Right lobe of liver (tissue), 6 donors: ENCODE results near the gene BBLN. TPM values are rescaled to one million over a fixed set of nuclear protein-coding genes. Genes with fewer than 3 reads are reported as not detected.

Experiments used
- ATAC-seq, 4 donors: fragments of 200-7000 bp; cut with Tn5 transposase; one replicate each; pipeline ENCODE4 v1.9.1; 2020; ENCODE audit warnings: mild to moderate bottlenecking in 4 of 4, moderate library complexity in 4 of 4
- DNase-seq, 3 donors: peaks; one replicate each; pipeline ENCODE4 v3.0.0-alpha.2; 2020
- H3K27ac ChIP-seq, 3 donors: fragments of 200-600 bp; one replicate each; pipeline ENCODE4 v1.8.0; 2022
- H3K27me3 ChIP-seq, 2 donors: fragments of 200-600 bp; one replicate each; pipeline ENCODE4 v1.8.0; 2022
- H3K36me3 ChIP-seq, 4 donors: fragments of 200-600 bp; sonication (generic) in 1 of 4; one replicate each; pipeline versions ENCODE4 v1.5.1 to v1.8.0; 2017 to 2022; ENCODE audit warnings: control low read depth in 1 of 4
- H3K4me1 ChIP-seq, 4 donors: fragments of 200-600 bp; sonication (generic) in 1 of 4; one replicate each; pipeline versions ENCODE4 v1.5.1 to v1.8.0; 2017 to 2022; ENCODE audit warnings: control low read depth in 1 of 4
- H3K4me3 ChIP-seq, 3 donors: fragments of 200-600 bp; one replicate each; pipeline ENCODE4 v1.8.0; 2022
- H3K9me3 ChIP-seq, 4 donors: fragments of 200-600 bp; sonication (generic) in 1 of 4; one replicate each; pipeline versions ENCODE4 v1.5.1 to v1.8.0; 2017 to 2022; ENCODE audit warnings: control low read depth in 1 of 4
- CTCF ChIP-seq, 4 donors: fragments of 200-600 bp in 3 of 4; fragments of 450-650 bp in 1 of 4; IDR thresholded peaks; one replicate each; pipeline versions ENCODE4 v1.5.1 to v1.8.0; 2016 to 2022; ENCODE audit warnings: antibody characterized with exemption in 4 of 4, mild to moderate bottlenecking in 2 of 4
- POLR2A ChIP-seq: fragments of 450-650 bp; IDR thresholded peaks from one replicate; pipeline ENCODE4 v1.6.1; 2017; ENCODE audit warnings: antibody characterized with exemption, mild to moderate bottlenecking
- WGBS: methylation state at CpG from one replicate; pipeline ENCODE4 v1.1.6; 2018; ENCODE audit warnings: low coverage, low lambda C conversion rate; ENCODE audit not compliant: insufficient coverage; ENCODE audit errors: missing lambda C conversion rate; 5-methylcytosine and 5-hydroxymethylcytosine counted together
- intact Hi-C, 2 donors: fragments of 100-400 bp; cut with DNase I; formaldehyde crosslinking; loops; one replicate each; pipeline versions ENCODE4 v1.11.2 to v1.14.1; 2022
- total RNA-seq, 6 experiments: library from RNA; depleted of rRNA in 2 of 6; stranded (reverse); fragments of >200 nt in 2 of 6; fragmentation: NEBNext Ultra II Directional in 3 of 6; extraction: Animal tissue kit (Norgen Biotek cat#: 25700) in 3 of 6; gene quantifications; one replicate each; pipeline versions ENCODE4 v1.1.0 to v1.2.4, GENCODE V29; 2016 to 2023
- donor health status: DM: no; HTN: yes; CAD: no.
- donor health status: DM: no; HTN: no; CAD: no.
- donor health status: DM: no; HTN: no; CAD: no.
- donor health status: DM: no; HTN: yes; CAD: no.
- donor health status: DM: no; HTN: yes; CAD: no.

BBLN gene
- total RNA-seq, 6 experiments from 2014 or later = 13.5 to 192 (median 17.7) TPM

- TF ChIP-seq CTCF (IDR thresholded peaks at IDR 0.05) (no peak), POLR2A (no peak)
- WGBS = 82% methylated on average over 2 of the region's 2 CpGs
- no peak for ATAC-seq
Measured at GRCh38 chr9:128190013-128190412, 29.9 kb downstream of the BBLN start.

GRCh38 chr9:128190516-128191405 is 30.7 kb downstream of the BBLN start:
- H3K4me3 ChIP-seq = peak overlapping the region; percentile 93 to 98 (median 97)
- H3K9me3 ChIP-seq = no peaks in the 10 kb centered on the region
- no peaks in the 10 kb centered on the region for H3K27me3 ChIP-seq
- intact Hi-C loops = no loop called here
- DNase-seq (peak in 1 of 3 donors; percentile 64), ATAC-seq (peak; percentile 3 to 17 (median 5))
- TF ChIP-seq POLR2A (no peak), CTCF (IDR thresholded peaks at IDR 0.05) (no peak)
- peak overlapping the region; percentile 67 to 88 (median 70) for H3K27ac ChIP-seq
- WGBS = 29% methylated on average over 15 of the region's 32 CpGs
- H3K4me1 ChIP-seq = peaks cover 0 to 17% (median 5%) of the 10 kb centered on the region in 4 donors
- peaks cover 0 to 10% (median 0%) of the 10 kb centered on the region in 4 donors for H3K36me3 ChIP-seq

More at GRCh38 chr9:128190013-128190412, 29.9 kb downstream of the BBLN start:
- H3K36me3 ChIP-seq = peaks cover 0 to 10% (median 0%) of the 10 kb centered on the region in 4 donors
- no peaks in the 10 kb centered on the region for H3K9me3 ChIP-seq
- intact Hi-C loops = no loop called here
- no peak overlapping the region for H3K4me3 ChIP-seq
- H3K4me1 ChIP-seq = peaks cover 0 to 17% (median 5%) of the 10 kb centered on the region in 4 donors
- H3K27ac ChIP-seq = no peak overlapping the region
- DNase-seq = no peak
- H3K27me3 ChIP-seq = no peaks in the 10 kb centered on the region

- Histone ChIP-seq H3K9me3 (no peaks in the 10 kb centered on the region), H3K36me3 (peaks cover 0 to 10% (median 0%) of the 10 kb centered on the region in 4 donors), H3K4me3 (peak within 1 kb of the TSS; percentile 93 to 98 (median 97)), H3K27me3 (no peaks in the 10 kb centered on the region), H3K4me1 (peaks cover 0 to 17% (median 5%) of the 10 kb centered on the region in 4 donors), H3K27ac (peak within 1 kb of the TSS; percentile 67 to 88 (median 70))
- WGBS = 0% methylated on average over 3 of the region's 71 CpGs
- intact Hi-C loops = no loop called here
- TF ChIP-seq POLR2A (peak; percentile 66), CTCF (IDR thresholded peaks at IDR 0.05) (peak; percentile 66 to 92 (median 84))
- ATAC-seq = peak; percentile 86 to 97 (median 91)
- peak; percentile 79 to 83 (median 83) for DNase-seq
Measured at GRCh38 chr9:128191406-128192046, 31.5 kb downstream of the BBLN start, which contains the start of gene CIZ1. Gene CIZ1, minus strand, starts transcription at chr9:128191572. Its CDS starts 715 bp downstream, at chr9:128190857.

DNA sequence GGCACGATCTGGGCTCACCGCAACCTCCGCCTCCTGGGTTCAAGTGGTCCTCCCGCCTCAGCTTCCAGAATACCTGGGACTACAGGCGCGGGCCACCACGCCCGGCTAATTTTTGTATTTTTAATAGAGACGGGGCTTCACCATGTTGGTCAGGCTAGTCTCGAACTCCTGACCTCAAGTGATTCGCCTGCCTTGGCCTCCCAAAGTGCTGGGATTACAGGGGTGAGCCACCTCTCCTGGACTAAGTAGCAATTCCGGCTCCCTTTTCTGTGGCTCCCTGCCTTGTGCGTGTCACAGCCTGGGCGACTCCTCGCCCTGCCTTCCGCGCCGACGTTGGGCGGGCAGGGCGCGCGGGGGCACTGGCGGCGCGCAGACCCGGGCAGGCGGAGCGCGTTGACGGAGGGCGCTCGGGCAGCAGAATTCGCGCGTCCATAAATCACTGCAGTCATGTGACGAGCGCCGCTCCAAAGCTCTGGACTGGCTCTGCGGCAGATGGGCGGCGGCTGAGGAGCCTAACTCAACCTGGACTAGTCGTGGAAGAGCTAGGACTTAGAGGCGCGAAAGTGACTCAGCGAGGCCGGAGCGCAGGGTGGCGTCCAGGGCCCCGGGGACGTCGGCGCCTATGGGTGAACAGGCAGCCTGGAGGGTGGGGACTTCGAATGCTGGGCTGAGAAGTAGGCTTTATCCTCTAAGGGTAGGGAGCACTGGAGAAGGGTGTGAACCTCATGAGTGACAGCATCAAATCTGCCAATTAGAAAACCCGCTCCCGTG is 32.7 kb downstream of the BBLN start:
- Histone ChIP-seq H3K4me1 (peaks cover 0 to 17% (median 5%) of the 10 kb centered on the region in 4 donors), H3K4me3 (peak overlapping the region; percentile 93 to 98 (median 97)), H3K36me3 (peaks cover 0 to 4% (median 0%) of the 10 kb centered on the region in 4 donors), H3K27me3 (no peaks in the 10 kb centered on the region), H3K27ac (peak overlapping the region in 2 of 3 donors; percentile 43 to 88), H3K9me3 (no peaks in the 10 kb centered on the region)
- peak; percentile 39 for TF ChIP-seq POLR2A
- TF ChIP-seq CTCF (IDR thresholded peaks at IDR 0.05) = peak in 2 of 4 donors; percentile 22 to 63
- ATAC-seq (peak; percentile 58 to 85 (median 77)), DNase-seq (peak; percentile 78 to 86 (median 81))
- WGBS = 57% methylated on average over 20 of the region's 56 CpGs
- intact Hi-C loops = no loop called here
